ENCODE results near the gene MFRP. TPM values are rescaled to one million over a fixed set of nuclear protein-coding genes. Genes with fewer than 3 reads are reported as not detected.

Gene MFRP
- total RNA-seq, 1 experiment from 2014 or later = 7.3 TPM

DNA sequence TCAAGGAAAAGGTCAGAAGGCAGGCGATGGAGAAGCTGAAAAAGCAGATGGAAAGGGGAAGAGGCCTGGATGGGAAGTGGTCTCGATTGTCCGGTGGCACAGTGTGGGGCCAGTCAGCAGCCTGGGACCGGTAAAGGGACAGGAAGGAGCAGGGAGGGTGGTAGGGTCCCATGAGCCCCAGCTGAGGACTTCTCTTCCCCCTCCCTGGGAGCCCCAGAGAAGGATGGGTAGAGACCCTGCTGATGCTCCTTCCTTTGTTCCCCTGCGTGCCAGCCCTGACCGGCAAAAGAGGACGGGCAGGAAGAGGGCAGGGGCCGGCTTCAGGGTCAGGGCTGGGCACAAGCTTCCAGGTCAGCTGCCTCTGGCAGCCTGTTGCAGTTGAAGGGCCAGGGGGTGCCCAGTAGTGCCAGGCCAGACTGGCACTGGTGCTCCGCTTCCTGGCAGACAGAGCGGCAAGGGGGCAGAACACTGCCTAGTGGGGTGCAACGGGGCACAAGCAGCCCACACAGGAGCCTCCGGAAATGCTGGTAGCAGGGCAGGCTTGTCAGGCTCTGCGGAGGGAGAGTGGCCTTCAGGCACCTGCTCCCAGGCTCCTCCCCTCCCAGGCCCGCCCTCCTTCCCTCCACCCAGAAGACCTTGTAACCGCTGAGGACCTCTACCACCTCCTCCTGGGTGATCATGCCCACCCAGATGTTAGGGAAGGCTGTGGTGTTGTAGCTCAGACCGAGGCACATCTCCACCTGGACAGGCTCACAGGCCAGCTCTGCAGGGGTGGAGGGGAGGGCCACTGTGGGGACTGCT lies 5.1 kb downstream of the MFRP start:
- no peak for DNase-seq (ENCODE audit: low spot score)
- in situ Hi-C loops (cut with HindIII; ENCODE audit: low sequenced_read_pairs) = no loop called here

GRCh38 chr11:119340335-119341221 lies 5.9 kb downstream of the MFRP start, which contains the start of gene C1QTNF5:
Gene C1QTNF5 (minus strand): TSS chr11:119340883. CDS start chr11:119340397, 486 bp downstream.
- in situ Hi-C loops (cut with HindIII; ENCODE audit: low sequenced_read_pairs) = no loop called here
- DNase-seq (ENCODE audit: low spot score) = no peak

DNA sequence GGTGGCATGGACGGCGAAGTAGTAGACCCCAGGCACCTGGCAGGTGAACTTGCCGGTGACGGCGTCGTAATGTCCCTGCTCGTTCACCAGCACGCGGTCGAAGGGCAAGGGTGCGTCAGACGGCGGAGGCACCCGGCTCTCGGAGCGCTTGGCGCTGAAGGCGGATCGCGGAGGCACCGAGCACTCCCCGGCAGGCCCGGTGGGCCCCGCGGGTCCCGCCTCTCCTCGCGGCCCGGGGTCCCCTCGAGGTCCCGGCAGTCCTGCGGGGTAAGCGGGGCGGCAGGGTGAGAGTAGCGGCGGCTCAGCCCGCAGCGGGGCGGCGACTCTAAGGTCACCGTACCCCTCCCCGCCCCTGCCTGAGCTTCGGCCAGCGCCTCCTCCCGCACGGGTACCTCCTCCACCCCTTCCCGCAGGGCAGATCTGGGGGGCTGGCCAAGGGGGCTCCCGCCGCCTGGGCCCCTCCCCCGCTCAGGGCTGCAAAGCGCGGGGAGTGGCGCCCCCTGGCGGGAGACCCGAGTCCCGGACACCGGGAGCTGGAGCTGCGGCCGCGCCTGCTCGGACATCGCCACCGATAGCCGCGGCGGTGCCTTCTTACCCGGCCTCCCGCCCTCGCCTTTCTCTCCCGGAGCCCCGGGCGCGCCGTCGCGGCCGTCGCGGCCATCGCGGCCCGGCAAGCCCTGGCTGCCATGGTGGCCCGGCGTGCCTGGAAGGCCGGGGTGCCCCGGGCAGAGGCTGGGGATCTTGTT lies 6.7 kb downstream of the MFRP start:
- in situ Hi-C loops (cut with HindIII; ENCODE audit: low sequenced_read_pairs) = no loop called here
- DNase-seq (ENCODE audit: low spot score) = peak; percentile 60

GRCh38 chr11:119338965-119339588 lies 7.4 kb downstream of the MFRP start:
- in situ Hi-C loops (cut with HindIII; ENCODE audit: low sequenced_read_pairs) = no loop called here
- peak; percentile 50 for DNase-seq (ENCODE audit: low spot score)

DNA sequence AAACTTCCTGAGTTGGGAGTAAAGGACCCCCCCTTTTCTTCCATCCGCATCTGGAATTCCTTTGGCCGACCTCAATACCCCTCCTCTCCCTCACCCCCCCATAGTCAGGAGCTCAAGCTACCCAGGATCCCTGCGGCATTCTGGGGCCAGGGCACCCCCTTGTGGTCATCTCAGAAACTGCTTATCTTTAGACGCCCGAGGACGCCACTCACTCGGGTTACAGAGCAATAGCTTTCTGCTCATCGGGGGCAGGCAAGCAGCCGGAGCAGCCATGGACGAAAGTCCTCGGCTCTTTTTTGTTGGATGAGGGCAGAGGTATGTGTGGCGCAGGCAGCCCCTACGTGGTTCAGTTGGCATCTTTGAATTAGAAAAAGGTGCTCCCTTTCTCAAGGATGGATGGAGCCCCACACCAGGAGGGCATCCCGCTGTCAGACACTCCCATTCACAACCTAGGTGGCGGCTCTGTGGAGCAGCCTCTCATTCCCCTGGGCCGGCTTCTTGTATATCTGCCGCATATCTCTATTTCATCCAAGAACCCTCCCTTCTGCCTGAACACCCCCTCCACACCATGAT lies 8.1 kb downstream of the MFRP start:
- DNase-seq (ENCODE audit: low spot score) = peak; percentile 86
- in situ Hi-C loops (cut with HindIII; ENCODE audit: low sequenced_read_pairs) = no loop called here

DNA sequence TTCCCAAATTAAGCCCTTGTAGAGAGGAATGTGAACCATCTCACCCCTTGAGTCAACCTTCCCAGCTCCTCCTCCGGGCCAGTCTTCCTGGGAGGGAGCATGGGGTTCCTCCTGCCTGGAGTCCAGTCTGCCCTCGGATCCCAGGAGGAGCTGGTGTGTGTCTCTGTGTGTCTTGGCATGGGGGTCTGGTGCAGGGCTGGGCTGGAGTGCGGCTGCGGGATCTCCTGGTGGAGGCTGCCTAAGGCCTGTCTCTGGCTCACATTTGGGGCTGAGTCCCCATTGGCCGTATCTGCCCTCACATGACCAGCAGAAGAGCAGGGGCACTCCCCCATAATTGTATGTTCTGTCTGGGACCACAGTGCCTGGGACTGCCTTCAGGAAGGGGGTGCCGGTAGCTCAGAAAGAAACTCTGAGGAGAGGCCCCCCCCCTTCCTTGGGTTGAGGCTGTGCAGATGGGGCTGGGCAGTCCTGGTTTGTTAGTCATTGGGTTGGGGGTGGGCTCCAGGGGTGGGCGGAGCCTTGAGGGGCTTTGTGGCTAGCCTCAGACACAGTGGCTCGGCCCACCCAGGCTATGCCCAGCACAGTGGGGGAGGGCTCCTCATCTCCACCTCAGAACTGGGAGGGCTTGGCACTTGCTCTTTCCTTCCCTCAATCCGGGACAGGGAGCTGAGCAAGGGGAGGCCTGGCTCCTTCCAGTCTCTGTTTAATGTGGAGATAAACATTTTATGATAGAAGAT lies 8.8 kb downstream of the MFRP start:
- peak; percentile 48 for DNase-seq (ENCODE audit: low spot score)
- in situ Hi-C loops (cut with HindIII; ENCODE audit: low sequenced_read_pairs) = no loop called here

- in situ Hi-C loops (cut with HindIII; ENCODE audit: low sequenced_read_pairs) = no loop called here
- DNase-seq (ENCODE audit: low spot score) = no peak
Measured at GRCh38 chr11:119336744-119337469, 9.6 kb downstream of the MFRP start.

GRCh38 chr11:119335655-119336543 lies 10.6 kb downstream of the MFRP start:
- in situ Hi-C loops (cut with HindIII; ENCODE audit: low sequenced_read_pairs) = no loop called here
- no peak for DNase-seq (ENCODE audit: low spot score)

- in situ Hi-C loops (cut with HindIII; ENCODE audit: low sequenced_read_pairs) = no loop called here
Measured at GRCh38 chr11:119335091-119335654, 11.3 kb downstream of the MFRP start.

GRCh38 chr11:119334174-119334930 lies 12.2 kb downstream of the MFRP start, which contains the start of gene RNF26:
Gene RNF26 (plus strand): TSS chr11:119334527. CDS start chr11:119335123, 596 bp downstream.
- DNase-seq (ENCODE audit: low spot score) = peak; percentile 99
- in situ Hi-C loops (cut with HindIII; ENCODE audit: low sequenced_read_pairs) = no loop called here

More at GRCh38 chr11:119335091-119335654, 11.3 kb downstream of the MFRP start:
- no peak for DNase-seq (ENCODE audit: low spot score)

- in situ Hi-C loops (cut with HindIII; ENCODE audit: low sequenced_read_pairs) = no loop called here
- no peak for DNase-seq (ENCODE audit: low spot score)
Measured at GRCh38 chr11:119332111-119332765, 14.3 kb downstream of the MFRP start.

DNA sequence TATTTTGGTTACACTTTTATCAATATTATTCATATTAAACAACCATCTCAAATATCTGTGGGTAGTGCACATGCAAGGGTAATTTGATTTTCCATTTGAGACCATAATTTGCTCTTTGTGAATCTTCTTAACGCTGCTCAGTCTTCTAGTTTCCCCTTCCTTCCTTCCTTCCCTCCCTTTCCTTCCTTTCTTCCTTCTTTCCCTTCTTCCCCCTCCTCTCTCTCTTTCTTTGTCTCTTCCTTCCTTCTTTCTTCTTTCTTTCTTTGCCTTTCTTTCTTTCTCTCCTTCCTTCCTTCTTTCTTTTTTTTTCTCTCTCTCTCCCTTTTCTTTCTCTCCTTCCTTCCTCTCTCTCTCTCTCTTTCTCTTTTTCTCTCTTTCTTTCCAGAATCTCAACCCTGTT lies 16.3 kb downstream of the MFRP start:
- in situ Hi-C loops (cut with HindIII; ENCODE audit: low sequenced_read_pairs) = no loop called here

DNA sequence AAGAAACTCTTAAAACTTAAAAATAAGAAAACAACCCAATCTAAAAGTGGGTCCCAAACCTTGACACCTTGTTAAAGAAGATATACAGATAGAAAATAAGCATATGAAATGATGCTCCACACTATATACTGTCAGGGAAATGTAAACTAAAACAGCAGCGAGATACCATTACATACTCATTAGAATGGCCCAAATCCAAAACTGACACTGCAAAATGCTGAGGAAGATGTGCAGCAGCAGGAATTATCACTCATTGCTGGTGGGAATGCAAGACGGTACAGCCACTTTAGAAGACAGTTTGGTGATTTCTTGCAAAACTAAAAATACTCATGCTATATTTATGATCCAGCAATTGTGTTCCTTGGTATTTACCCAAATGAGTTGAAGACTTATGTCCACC lies 17.2 kb downstream of the MFRP start:
- DNase-seq (ENCODE audit: low spot score) = no peak
- in situ Hi-C loops (cut with HindIII; ENCODE audit: low sequenced_read_pairs) = no loop called here

More for the DNA sequence above, 16.3 kb downstream of the MFRP start:
- no peak for DNase-seq (ENCODE audit: low spot score)

- in situ Hi-C loops (cut with HindIII; ENCODE audit: low sequenced_read_pairs) = loop anchor here (25.0 kb wide), 1 partner anchor 212 kb away; the partner anchor contains the start of genes C2CD2L, DPAGT1 and HINFP
- no peak for DNase-seq (ENCODE audit: low spot score)
Measured at GRCh38 chr11:119324189-119324588, 22.3 kb downstream of the MFRP start.

Data from G401 (cell line).